GM12875 (cell line): ENCODE results near the gene KIF13A.

Source experiments
- H3K4me3 ChIP-seq: one replicate; pipeline ENCODE4 v1.5.1; 2011; ENCODE audit warnings: low read depth, low read length, control low read depth
- CTCF ChIP-seq: IDR thresholded peaks from 2 replicates; pipeline ENCODE4 v1.5.1; 2011; ENCODE audit warnings: low read depth, mild to moderate bottlenecking, control low read depth, inconsistent platforms, low read length, moderate library complexity, borderline replicate concordance; ENCODE audit not compliant: insufficient read depth

Gene KIF13A

GRCh38 chr6:17855381-17855780, 132.1 kb downstream of the KIF13A start:
- H3K4me3 ChIP-seq, result no peak overlapping the region
- no peak for TF ChIP-seq CTCF

- TF ChIP-seq CTCF, result no peak
- no peak overlapping the region for H3K4me3 ChIP-seq
Observed at GRCh38 chr6:17853533-17853932, 133.9 kb downstream of the KIF13A start.

GRCh38 chr6:17851720-17852161, 135.7 kb downstream of the KIF13A start:
- no peak for TF ChIP-seq CTCF
- H3K4me3 ChIP-seq, result no peak overlapping the region

- no peak overlapping the region for H3K4me3 ChIP-seq
- no peak for TF ChIP-seq CTCF
Observed at GRCh38 chr6:17851001-17851719, 136.3 kb downstream of the KIF13A start.

GRCh38 chr6:17850281-17850680, 137.2 kb downstream of the KIF13A start:
- no peak overlapping the region for H3K4me3 ChIP-seq
- TF ChIP-seq CTCF, result no peak

GRCh38 chr6:17847203-17847760, 140.2 kb downstream of the KIF13A start:
- no peak overlapping the region for H3K4me3 ChIP-seq
- no peak for TF ChIP-seq CTCF

- no peak for TF ChIP-seq CTCF
- H3K4me3 ChIP-seq, result no peak overlapping the region
Observed at GRCh38 chr6:17846762-17847161, 140.7 kb downstream of the KIF13A start.
